ENCODE data around the gene CTDSPL.

Gene CTDSPL

GRCh38 chr3:37974121-37975083, 112.7 kb downstream of the CTDSPL start:
- H3K27ac ChIP-seq = no peak overlapping the region
- no peak for DNase-seq (ENCODE audit: low spot score)

GRCh38 chr3:37979541-37980461, 118.1 kb downstream of the CTDSPL start:
- Histone ChIP-seq H3K27ac (no peak overlapping the region), H3K4me3 (no peak overlapping the region)
- TF ChIP-seq CTCF (IDR thresholded peaks at IDR 0.05) = no peak
- DNase-seq (ENCODE audit: low spot score) = no peak

More at GRCh38 chr3:37974121-37975083, 112.7 kb downstream of the CTDSPL start:
- peak; percentile 30 for TF ChIP-seq CTCF (IDR thresholded peaks at IDR 0.05)
- no peak overlapping the region for H3K4me3 ChIP-seq

GRCh38 chr3:37980462-37981347, 119.0 kb downstream of the CTDSPL start:
- TF ChIP-seq CTCF (IDR thresholded peaks at IDR 0.05) = no peak
- Histone ChIP-seq H3K27ac (no peak overlapping the region), H3K4me3 (no peak overlapping the region)
- no peak for DNase-seq (ENCODE audit: low spot score)

GRCh38 chr3:37981348-37981664, 119.6 kb downstream of the CTDSPL start:
- H3K4me3 ChIP-seq = no peak overlapping the region
- no peak for TF ChIP-seq CTCF (IDR thresholded peaks at IDR 0.05)
- H3K27ac ChIP-seq = no peak overlapping the region
- no peak for DNase-seq (ENCODE audit: low spot score)

GRCh38 chr3:37982331-37982730, 120.7 kb downstream of the CTDSPL start:
- DNase-seq (ENCODE audit: low spot score) = no peak
- H3K4me3 ChIP-seq = no peak overlapping the region

More at GRCh38 chr3:37982331-37982730, 120.7 kb downstream of the CTDSPL start:
- TF ChIP-seq CTCF (IDR thresholded peaks at IDR 0.05) = no peak
- H3K27ac ChIP-seq = no peak overlapping the region

All from coronary artery (tissue), 2 donors.